ENCODE measurements around the gene C3orf20. TPM values are rescaled to one million over a fixed set of nuclear protein-coding genes. Genes with fewer than 3 reads are reported as not detected.

Gene C3orf20
- total and polyA plus RNA-seq, 2 of the 13 experiments (the other 11 are each of a cell fraction or from before 2014, with no cell fraction given): 0.03 to 0.04 TPM

DNA sequence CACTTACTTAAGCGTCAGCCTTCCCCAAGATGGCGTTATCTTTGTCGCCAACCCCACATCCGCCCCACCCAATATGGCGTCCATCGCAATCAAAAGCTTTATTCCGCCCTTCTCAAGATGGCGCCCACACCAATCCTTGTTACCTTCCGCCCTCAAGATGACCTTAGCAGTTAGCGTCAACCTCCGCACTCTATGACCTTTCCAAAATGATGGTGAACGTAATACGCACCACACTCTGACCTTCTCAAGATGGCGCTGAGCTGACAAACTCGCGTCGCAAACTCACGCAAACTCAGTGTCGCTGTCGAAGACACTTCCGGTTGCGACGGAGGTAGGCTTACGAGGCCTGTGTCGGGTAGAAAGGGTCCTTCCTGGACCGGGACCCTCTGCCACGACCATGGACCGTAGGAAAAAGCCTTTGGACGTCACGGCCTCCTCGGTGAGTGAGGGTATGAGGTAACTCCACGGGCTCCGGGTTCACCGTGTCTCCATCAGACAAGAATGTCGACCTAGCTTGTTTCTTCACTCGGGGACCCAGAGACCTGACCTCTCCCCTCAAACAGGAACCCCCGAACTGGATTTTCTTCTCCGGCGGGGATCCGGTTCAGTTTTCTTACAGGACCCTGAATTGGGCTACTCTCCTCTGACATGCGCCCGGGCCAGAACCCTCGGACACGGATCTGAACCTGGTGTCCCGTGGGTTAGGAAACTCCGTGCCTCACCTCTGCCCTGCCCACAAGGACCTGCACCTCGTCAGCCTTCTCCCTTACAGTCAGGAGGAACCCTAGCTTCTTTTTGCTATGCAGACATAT lies 23.3 kb upstream of the C3orf20 start, which contains the start of gene CCDC174 (continued):
- TF ChIP-seq DMTF1 (CRISPR knock-in tag; IDR thresholded peaks at IDR 0.05) (no peak), ZNF362 (CRISPR knock-in tag; IDR thresholded peaks at IDR 0.05; ENCODE audit: borderline replicate concordance) (0 out of 2 replicates have a peak, but pooled peaks have one; percentile 58), PITX1 (CRISPR knock-in tag; IDR thresholded peaks at IDR 0.05) (peak; percentile 89; the same call in 1 of the 2 replicates), SMYD3 (CRISPR knock-in tag; IDR thresholded peaks at IDR 0.05) (no peak), ETV6 (CRISPR knock-in tag; conservative IDR thresholded peaks at IDR 0.05) (no peak), ZNF883 (CRISPR knock-in tag; IDR thresholded peaks at IDR 0.05; ENCODE audit: not compliant biosample characterization) (peak; percentile 58), CBX1 (IDR thresholded peaks at IDR 0.05; ENCODE audit: low read depth) (no peak), ZNF280D (CRISPR knock-in tag; IDR thresholded peaks at IDR 0.05) (peak; percentile 72; the same call in 1 of the 2 replicates), ATAD3A (CRISPR knock-in tag; IDR thresholded peaks at IDR 0.05) (no peak), ZMYM3 (CRISPR knock-in tag; IDR thresholded peaks at IDR 0.05) (peak; percentile 66; the same call in 1 of the 2 replicates), SIN3A (IDR thresholded peaks at IDR 0.05; ENCODE audit: borderline replicate concordance, low read depth, low read length) (no peak), ATM (IDR thresholded peaks at IDR 0.05; ENCODE audit: borderline replicate concordance) (no peak), PRDM15 (CRISPR knock-in tag; IDR thresholded peaks at IDR 0.05) (no peak), GMEB2 (CRISPR knock-in tag; IDR thresholded peaks at IDR 0.05; ENCODE audit: low read depth) (peak; percentile 93), BHLHE40 (IDR thresholded peaks at IDR 0.05; ENCODE audit: low read length) (no peak), FOXC1 (CRISPR knock-in tag; IDR thresholded peaks at IDR 0.05; ENCODE audit: borderline replicate concordance) (peak; percentile 90), ZBTB7B (CRISPR knock-in tag; IDR thresholded peaks at IDR 0.05) (peak; percentile 87)

Measured in HepG2 (cell line).